Erythroblast (primary cell): ENCODE results near the gene FSIP1.

ENCODE experiments used
- DNase-seq, 2 experiments: peaks; one replicate each; lab custom pipeline; 2025; lab: John Stamatoyannopoulos, UW
- GATA1 ChIP-seq: IDR thresholded peaks from 2 replicates; pipeline ENCODE4 v1.6.1; 2011; ENCODE audit warnings: low read depth, mild to moderate bottlenecking, control low read depth, low read length, moderate library complexity
- POLR2A ChIP-seq: IDR thresholded peaks from 2 replicates; pipeline ENCODE4 v1.6.1; 2011; ENCODE audit warnings: mild to moderate bottlenecking, low read length

The FSIP1 gene

DNA sequence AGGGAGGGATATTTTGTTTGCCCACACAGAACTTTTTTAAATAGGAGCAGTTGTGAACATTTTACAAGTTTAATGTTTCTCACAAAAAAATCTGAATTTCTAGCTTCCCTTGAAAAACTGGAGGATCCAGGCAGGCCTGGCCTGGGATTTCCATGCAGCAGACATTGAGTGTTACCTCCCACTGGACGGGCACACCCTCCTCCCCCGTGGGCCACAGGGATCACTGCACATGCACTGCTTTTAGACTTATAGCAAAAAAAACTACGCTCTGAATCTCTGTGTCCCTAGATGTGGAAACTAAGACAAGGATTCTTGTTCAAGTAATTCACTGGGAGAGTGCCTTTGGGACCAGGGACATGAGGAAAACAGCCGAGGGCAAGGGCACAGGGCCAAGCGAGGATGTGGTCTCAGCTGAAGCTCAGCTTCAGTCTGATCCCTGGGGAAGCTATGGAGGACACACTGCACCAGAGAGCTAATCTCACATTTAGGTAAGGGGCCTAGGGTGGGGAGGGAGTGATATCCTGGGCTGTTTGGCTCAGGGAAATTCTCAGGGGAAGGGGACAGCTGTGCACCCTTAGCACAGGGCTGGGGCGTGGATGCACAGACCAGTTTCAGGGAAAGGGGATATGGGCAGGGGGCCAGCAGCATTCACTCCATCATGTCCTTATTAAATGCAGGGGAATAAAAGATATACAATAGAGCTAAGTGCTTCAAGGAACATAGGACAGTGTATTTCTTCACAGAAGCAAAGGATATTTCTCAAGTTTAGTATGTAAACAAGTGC is 46.0 kb downstream of the FSIP1 start:
- no peak for DNase-seq
- TF ChIP-seq POLR2A (no peak), GATA1 (no peak)

DNA sequence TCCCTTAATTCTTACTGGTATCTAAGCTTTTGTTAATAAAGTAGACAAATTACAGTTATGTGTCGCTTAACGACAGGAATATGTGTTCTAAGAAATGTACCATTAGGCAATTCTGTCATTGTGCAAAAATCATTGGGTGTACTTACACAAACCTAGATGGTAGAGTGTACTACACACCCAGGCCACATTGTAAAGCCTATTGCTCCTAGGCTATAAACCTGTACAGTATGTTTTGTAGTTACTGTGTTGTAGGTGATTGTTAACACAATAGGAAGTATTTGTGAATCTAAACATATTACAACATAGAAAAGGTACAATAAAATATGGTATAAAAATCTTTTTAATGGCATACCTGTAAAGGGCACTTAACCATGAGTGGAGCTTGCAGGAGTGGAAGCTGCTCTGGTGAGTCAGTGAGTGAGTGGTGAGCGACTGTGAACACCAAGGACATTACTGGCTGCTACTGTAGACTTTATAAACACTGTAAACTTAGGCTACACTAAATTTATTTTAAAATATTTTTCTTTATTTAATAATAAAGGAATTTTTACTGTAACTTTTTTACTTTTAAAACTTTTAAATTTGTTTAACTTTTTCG is 47.4 kb downstream of the FSIP1 start:
- TF ChIP-seq POLR2A (no peak), GATA1 (no peak)
- DNase-seq = no peak

DNA sequence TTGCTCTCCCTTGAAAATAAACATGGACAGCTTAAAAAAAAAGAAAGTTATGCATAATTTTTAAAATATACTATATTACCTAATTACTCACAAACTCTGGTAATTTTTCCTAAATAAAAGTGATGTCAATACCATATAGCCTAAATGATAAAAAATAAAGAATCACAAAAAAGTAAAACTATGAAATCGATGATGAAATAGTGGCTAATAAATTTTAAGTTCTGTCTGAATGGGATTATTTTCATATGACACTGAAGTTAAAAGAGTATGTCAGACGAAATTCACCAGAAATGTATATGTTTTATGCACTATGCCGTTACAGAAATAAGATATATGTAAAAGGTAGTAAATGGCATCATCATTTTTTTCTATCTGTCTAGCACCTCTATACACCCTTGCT is 51.4 kb downstream of the FSIP1 start:
- DNase-seq = no peak
- TF ChIP-seq GATA1 = no peak
- no peak for TF ChIP-seq POLR2A

DNA sequence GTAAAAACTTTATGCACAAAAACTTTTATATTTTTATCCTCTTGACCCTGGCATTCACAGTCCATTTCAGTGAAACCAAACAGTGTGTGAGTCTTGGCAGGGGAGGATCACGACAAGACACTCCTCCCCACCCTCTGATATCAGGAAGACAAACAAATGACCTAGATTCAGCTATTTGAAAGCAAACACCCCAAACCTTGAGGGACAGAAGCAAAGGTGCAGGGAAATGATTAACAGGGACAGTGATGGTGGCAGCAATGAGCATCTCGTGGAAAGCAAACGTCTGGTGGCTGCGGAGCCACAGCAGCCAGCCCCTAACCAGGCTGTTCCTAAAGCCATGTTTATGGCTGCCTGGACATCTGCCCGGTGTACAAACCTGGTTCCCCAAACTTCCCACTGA is 52.1 kb downstream of the FSIP1 start:
- no peak for TF ChIP-seq GATA1
- TF ChIP-seq POLR2A = no peak
- DNase-seq = no peak

DNA sequence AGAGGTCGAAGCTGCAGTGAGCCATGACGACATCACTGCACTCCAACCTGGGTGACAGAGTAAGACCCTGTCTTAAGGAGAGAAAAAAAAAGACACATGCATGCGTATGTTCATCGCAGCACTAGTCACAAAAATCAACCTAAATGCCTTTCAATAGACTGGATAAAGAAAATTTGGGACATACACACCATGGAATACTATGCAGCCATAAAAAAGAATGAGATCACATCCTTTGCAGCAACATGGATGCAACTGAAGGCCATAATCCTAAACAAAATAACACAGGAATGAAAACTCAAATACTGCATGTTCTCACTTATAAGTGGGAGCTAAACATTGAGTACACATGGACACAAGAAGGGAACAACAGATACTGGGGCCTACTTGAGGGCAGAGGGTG is 53.1 kb downstream of the FSIP1 start:
- DNase-seq = no peak
- no peak for TF ChIP-seq GATA1
- no peak for TF ChIP-seq POLR2A

DNA sequence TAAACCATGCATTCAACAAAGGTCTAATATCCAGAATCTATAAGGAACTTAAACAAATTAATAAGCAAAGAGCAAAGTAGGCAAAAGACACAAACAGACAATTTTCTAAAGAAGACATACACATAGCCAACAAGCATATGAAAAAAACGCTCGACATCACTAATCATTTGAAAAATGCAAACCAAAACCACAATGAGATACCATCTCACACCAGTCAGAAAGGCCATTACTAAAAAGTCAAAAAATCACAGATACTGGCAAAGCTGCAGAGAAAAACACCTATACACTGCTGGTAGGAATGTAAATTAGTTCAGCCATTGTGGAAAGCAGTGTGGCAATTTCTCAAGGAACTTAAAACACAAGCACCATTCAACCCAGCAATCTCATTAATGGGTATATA is 53.8 kb downstream of the FSIP1 start:
- TF ChIP-seq POLR2A = no peak
- TF ChIP-seq GATA1 = no peak
- DNase-seq = no peak

DNA sequence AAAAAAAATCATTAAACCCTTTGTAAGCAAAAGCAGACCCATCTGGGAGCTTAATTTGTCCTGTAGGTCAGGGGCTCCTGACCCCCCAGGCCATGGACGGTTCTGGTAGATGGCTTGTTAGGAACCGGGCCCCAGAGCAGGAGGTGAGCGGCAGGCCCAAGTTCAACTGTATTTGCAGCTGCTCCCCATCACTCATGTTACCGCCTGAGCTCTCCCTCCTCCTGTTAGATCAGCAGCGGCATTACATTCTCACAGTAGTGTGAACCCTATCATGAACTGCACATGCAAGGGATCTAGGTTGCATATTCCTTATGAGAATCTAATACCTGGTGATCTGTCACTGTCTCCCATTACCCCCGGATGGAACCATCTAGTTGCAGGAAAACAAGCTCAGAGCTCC is 60.7 kb downstream of the FSIP1 start:
- no peak for DNase-seq
- no peak for TF ChIP-seq POLR2A
- TF ChIP-seq GATA1 = no peak

DNA sequence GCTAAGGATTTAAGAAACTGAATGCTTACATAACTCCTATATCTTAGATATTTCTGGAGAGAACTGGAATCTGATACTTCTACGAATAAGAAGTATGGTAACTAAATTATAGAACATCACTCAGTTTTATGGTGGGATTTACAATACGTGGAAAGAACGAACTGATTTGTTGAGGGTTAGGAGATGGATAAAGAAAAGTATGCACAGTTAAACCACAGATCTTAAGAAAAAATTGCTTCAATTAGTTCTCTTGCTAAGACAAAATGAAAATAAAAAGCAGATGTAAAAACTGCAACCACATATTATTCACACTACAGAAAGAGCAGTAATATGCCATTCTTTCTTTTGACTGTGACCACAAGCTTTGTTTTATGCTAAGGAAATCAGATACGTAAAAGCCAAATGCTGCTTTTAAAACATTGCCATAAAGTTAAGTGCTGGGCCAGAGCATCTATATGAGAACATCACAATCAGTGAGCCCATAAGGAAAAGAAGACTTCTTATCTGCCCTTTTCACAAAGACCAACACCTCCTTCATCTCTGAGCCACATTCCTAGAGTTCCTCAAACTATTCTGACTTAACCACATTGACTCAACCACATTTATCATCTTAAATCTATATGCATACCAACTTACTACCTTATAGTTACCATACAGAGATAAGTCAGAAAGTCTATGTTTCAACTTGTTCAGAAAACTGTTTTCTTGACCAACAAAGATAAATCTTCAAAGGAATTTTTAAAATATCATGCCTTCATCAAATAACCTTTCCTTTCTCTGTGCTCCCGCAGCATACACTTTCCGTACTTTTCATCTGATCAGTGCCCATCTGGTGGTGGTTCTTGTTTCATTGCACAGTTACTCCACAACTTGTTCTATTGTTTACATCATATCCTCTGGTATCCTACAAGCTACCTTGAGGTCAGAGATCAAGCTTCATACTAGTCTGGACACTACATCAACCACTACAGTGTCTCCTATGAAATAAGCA is 61.7 kb downstream of the FSIP1 start:
- no peak for TF ChIP-seq POLR2A
- no peak for TF ChIP-seq GATA1
- no peak for DNase-seq

DNA sequence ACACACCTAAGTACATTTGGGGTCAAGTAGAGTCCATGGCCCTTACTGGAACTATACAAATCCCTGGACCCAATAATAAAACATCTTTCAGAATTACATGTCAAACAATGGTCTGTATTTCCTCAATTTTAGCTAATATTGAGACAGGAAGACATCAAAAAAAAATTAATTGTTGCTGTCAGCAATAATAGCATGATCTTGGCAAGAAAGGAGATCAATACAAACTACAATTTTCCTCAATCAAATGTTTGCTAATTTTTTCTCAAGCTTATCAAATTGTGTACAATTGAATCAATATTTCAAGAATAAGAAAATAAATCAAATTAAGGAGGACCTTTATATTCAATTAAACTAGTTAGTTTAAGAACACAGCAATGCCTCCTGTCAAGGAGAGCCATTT is 62.6 kb downstream of the FSIP1 start:
- TF ChIP-seq POLR2A = no peak
- TF ChIP-seq GATA1 = no peak
- DNase-seq = no peak

DNA sequence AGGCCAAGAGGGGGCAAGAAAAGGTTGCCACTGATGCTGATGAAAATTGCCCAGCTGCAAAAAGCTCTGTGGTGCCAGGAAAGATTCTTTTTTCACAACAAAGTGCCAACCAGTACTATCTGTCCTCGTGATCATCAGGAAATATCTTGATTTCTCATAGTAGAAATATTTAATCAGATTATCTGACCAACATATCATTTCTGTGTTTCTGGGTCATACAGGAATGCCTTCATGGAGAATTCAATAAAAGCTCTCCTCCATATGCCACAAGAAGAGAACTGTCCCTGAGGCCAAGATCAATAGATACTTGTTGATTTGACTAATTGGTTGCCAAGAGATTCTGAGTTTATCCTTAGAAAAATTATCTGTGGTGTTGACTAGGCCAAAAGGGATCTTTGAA is 63.5 kb downstream of the FSIP1 start:
- no peak for DNase-seq
- TF ChIP-seq POLR2A (no peak), GATA1 (no peak)

DNA sequence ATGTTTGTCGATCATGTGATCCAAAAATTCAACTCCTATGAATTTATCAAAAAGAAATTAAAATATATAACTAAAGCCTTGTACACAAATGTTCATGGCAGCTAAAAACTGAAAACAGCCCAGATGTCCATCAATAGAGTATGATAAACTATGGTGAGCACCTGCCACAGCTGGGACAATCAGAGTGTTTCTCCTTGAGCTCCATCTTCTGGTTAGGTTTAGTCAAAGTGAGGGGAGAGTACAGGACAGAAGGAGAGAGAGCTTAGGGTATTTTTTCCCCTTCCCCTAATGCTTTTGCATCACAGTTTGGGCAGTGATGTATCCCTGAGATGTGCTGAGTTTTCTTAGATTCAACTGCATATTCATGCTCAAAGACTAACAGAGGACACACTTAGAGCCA is 65.5 kb downstream of the FSIP1 start:
- no peak for TF ChIP-seq POLR2A
- no peak for TF ChIP-seq GATA1
- no peak for DNase-seq

DNA sequence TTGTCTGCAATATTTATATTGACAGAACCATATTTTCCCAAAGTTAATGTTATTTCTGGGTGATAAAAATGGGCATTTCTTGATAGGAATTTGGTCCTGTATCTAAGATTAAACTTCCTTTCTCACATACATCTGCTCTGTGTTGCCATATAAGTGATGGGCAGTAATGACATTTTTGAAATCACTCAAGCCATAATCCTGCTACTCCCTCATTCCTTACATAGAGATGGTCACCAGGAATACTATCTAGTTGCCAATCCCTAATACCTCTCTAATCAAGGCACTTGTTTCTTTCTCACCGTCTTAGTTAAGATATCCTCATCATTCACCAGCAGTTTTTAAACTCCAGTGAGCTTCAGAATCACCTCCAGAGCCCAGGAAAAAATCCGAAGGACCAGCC is 68.4 kb downstream of the FSIP1 start:
- no peak for TF ChIP-seq POLR2A
- TF ChIP-seq GATA1 = no peak
- no peak for DNase-seq

DNA sequence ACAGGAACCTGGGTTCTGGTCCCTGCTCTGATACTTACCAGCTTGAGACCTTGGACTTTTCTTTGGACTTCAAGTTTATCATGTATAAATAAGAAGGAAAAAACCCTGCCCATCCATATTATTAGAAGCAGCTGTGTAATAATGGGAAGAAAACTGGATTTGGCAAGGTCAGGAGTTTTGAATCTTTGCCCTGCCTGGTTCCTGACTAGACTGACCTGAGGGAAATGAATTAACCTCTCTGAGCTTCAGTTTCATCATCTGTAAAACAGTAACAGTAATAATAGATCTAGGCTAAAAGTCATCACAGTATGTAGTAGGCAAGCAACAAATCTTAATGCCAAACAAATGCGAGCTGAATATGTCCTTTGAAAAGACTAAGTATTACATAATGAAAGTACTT is 68.8 kb downstream of the FSIP1 start:
- no peak for DNase-seq

DNA sequence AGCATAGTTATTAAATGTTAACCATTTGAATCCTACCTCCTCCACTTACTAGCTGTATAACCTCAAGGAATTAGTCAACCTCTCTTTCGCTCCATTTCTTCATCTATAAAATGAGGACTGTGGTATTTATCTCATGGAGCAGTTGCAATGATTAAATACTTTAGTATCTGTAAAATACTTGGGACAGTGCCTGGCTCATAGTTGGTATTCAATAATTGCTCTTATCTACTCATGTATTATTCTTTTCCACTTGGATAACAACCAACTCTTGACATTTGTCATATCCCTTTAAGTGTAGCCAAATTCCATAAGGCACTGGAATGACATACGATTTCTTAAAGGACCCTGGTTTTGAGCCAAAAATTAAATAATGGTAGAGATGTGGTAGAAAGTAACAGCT is 72.0 kb downstream of the FSIP1 start:
- no peak for DNase-seq
- no peak for TF ChIP-seq GATA1
- no peak for TF ChIP-seq POLR2A

More for the DNA sequence above, 68.8 kb downstream of the FSIP1 start:
- TF ChIP-seq GATA1 (no peak), POLR2A (no peak)

DNA sequence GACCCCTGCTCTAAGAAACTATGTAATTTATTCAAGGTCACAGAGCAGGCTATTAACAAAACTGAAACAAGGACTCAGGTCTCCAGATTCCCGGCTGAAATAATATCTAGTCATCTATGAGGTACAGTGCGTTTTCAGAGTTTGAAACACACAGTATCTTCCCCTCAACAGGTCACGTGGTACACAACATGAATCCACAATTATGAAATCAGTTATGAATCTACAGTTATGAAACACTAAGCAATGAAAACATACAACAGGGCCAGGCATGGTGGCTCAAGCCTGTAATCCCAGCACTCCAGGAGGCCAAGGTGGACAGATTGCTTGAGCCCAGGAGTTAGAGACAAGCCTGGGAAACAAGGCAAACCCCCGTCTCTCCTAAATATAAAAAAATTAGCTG is 72.7 kb downstream of the FSIP1 start:
- DNase-seq = no peak

More for the DNA sequence above, 72.7 kb downstream of the FSIP1 start:
- TF ChIP-seq GATA1 = no peak
- TF ChIP-seq POLR2A = no peak
